Measurements from ENCODE around the gene GABBR2. TPM values are rescaled to one million over a fixed set of nuclear protein-coding genes. Genes with fewer than 3 reads are reported as not detected.

The GABBR2 gene
- total RNA-seq, 4 donors from 2014 or later = under 0.01 to 0.62 TPM; not detected in 2

DNA sequence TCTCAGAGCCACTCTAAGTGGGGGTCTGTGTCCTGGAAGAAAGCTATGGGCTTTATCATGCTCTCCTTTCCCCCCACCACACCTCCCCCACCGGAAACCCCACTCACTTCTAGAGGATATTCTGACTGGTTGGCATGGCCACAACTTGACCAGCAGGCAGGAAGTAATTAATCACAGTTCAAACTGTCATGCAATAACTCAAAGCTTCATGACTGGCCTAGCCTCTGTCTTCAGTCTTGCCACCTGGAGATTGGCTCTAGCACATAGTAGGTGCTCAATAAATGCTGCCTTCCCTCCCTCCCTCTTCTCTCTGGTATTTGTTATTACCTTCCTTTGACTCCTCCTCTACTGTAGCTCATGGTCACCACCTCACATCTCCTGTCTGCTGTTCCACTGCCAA lies 124.7 kb downstream of the GABBR2 start:
- Histone ChIP-seq H3K27ac (no peak overlapping the region), H3K36me3 (no peaks in the 10 kb centered on the region), H3K4me3 (no peak overlapping the region), H3K27me3 (no peaks in the 10 kb centered on the region), H3K4me1 (no peaks in the 10 kb centered on the region), H3K9me3 (no peaks in the 10 kb centered on the region)
- DNase-seq = no peak
- intact Hi-C loops (cut with DNase I; ENCODE audit: low total_unique reads) = no loop called here
- TF ChIP-seq POLR2A (IDR thresholded peaks at IDR 0.05) = no peak
- TF ChIP-seq, protein P1, sequence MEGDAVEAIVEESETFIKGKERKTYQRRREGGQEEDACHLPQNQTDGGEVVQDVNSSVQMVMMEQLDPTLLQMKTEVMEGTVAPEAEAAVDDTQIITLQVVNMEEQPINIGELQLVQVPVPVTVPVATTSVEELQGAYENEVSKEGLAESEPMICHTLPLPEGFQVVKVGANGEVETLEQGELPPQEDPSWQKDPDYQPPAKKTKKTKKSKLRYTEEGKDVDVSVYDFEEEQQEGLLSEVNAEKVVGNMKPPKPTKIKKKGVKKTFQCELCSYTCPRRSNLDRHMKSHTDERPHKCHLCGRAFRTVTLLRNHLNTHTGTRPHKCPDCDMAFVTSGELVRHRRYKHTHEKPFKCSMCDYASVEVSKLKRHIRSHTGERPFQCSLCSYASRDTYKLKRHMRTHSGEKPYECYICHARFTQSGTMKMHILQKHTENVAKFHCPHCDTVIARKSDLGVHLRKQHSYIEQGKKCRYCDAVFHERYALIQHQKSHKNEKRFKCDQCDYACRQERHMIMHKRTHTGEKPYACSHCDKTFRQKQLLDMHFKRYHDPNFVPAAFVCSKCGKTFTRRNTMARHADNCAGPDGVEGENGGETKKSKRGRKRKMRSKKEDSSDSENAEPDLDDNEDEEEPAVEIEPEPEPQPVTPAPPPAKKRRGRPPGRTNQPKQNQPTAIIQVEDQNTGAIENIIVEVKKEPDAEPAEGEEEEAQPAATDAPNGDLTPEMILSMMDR (IDR thresholded peaks at IDR 0.05) = no peak

DNA sequence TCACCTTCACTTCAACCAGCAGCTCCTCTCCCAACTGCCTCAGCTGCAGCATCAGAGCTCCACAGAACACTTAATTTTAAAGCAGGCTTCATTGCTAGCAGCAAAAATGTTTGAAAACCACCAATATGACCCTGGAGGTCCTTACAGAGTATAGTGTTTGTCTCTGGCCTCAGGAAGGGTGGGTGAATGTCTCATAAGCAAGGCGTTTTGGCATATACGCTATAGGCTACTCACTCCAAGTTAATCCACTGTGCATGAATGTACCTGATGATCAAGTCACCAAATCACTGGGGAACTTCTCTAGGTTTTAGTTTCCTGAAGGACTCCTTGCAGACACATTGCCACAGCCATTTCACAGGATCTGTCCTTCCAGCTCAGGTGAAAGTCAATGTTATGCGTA lies 125.3 kb downstream of the GABBR2 start:
- no peaks in the 10 kb centered on the region for H3K36me3 ChIP-seq
- no peak overlapping the region for H3K4me3 ChIP-seq
- H3K27me3 ChIP-seq = no peaks in the 10 kb centered on the region
- TF ChIP-seq, protein P1 (IDR thresholded peaks at IDR 0.05) = no peak
- TF ChIP-seq POLR2A (IDR thresholded peaks at IDR 0.05) = no peak
- no peaks in the 10 kb centered on the region for H3K4me1 ChIP-seq
- no peak overlapping the region for H3K27ac ChIP-seq
- DNase-seq = no peak
- H3K9me3 ChIP-seq = no peaks in the 10 kb centered on the region
- intact Hi-C loops (cut with DNase I; ENCODE audit: low total_unique reads) = no loop called here

DNA sequence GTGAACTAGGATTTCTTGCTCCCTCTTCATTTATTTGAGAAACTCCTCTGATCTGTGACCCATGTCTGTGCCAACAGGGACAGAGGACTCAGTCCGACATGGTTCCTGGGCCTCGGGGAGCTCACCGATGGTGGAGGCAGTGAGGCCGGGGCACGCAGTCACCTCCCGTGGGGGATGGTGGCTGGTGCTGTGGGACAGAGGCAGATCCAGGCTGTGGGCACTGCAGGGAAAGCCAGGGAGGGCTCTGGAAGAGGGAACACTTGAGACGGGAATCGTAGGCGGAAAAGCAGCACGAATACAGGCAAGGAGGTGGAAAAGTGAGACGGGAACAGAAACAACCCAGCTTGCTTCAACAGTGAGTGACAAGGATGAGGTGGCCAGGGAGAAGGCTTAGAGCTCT lies 127.8 kb downstream of the GABBR2 start:
- H3K36me3 ChIP-seq = no peaks in the 10 kb centered on the region
- DNase-seq = no peak
- intact Hi-C loops (cut with DNase I; ENCODE audit: low total_unique reads) = no loop called here
- no peaks in the 10 kb centered on the region for H3K27me3 ChIP-seq
- H3K27ac ChIP-seq = no peak overlapping the region
- TF ChIP-seq, protein P1 (IDR thresholded peaks at IDR 0.05) = no peak
- no peak for TF ChIP-seq POLR2A (IDR thresholded peaks at IDR 0.05)
- no peak overlapping the region for H3K4me3 ChIP-seq
- H3K4me1 ChIP-seq = no peaks in the 10 kb centered on the region
- no peaks in the 10 kb centered on the region for H3K9me3 ChIP-seq

DNA sequence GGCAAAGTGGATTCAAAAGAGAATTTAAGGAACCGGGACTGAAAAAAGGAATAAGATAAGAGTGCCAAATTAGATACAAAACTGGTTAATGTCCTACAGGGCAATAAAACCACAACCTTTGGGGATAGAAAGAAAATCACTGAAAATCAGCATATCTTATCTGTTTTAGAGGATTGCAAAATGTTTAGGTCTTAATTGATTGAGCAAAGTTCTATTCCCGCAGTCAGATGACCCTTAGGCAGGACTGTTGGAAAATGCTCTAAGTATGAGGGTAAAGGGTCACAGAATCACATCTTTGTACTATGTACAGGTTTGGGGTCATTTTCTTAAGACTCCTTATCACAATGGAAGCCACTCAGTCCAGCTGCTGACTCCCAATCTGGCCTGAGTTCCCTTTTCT lies 129.0 kb downstream of the GABBR2 start:
- intact Hi-C loops (cut with DNase I; ENCODE audit: low total_unique reads) = no loop called here
- Histone ChIP-seq H3K27ac (no peak overlapping the region), H3K4me3 (no peak overlapping the region), H3K27me3 (no peaks in the 10 kb centered on the region), H3K9me3 (no peaks in the 10 kb centered on the region), H3K4me1 (no peaks in the 10 kb centered on the region), H3K36me3 (no peaks in the 10 kb centered on the region)
- TF ChIP-seq POLR2A (IDR thresholded peaks at IDR 0.05) = no peak
- TF ChIP-seq, protein P1 (IDR thresholded peaks at IDR 0.05) = no peak
- no peak for DNase-seq

DNA sequence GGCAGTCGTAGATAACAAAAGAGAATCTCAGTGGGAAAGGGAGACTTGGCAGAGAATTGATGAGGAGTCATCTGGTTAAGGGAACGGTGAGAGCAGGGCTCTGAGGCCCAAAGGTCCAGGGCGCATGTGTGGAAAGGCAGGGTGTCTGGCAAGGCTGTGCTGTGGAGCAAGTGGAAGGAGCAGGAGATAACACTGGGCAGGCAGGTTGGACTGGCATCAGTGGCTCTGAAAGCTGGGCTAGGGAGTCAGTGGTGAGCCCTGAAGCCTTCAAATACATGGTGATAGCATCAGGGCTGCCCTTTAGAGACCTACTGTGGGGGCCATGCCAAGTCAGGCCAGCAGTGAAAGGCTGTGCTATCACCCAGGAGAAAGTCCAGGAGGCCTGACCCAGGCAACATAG lies 131.3 kb downstream of the GABBR2 start:
- intact Hi-C loops (cut with DNase I; ENCODE audit: low total_unique reads) = no loop called here
- TF ChIP-seq POLR2A (IDR thresholded peaks at IDR 0.05) = no peak
- TF ChIP-seq, protein P1 (IDR thresholded peaks at IDR 0.05) = no peak

More for the DNA sequence above, 131.3 kb downstream of the GABBR2 start:
- H3K9me3 ChIP-seq = no peaks in the 10 kb centered on the region
- H3K27ac ChIP-seq = no peak overlapping the region
- H3K4me3 ChIP-seq = no peak overlapping the region
- H3K27me3 ChIP-seq = no peaks in the 10 kb centered on the region
- H3K36me3 ChIP-seq = no peaks in the 10 kb centered on the region
- no peaks in the 10 kb centered on the region for H3K4me1 ChIP-seq
- DNase-seq = no peak

All from uterus (tissue), 4 donors.